Measurements from ENCODE around the gene FBXO41.
"Not testable (repeated sequence)": the region's sequence is repeated elsewhere in the genome, so short reads cannot be mapped to it uniquely, and the experiment has no call there.

FBXO41 gene

GRCh38 chr2:73286134-73286655 is 1.9 kb upstream of the FBXO41 start:
- DNase-seq (ENCODE audit: low read depth): no peak

DNA sequence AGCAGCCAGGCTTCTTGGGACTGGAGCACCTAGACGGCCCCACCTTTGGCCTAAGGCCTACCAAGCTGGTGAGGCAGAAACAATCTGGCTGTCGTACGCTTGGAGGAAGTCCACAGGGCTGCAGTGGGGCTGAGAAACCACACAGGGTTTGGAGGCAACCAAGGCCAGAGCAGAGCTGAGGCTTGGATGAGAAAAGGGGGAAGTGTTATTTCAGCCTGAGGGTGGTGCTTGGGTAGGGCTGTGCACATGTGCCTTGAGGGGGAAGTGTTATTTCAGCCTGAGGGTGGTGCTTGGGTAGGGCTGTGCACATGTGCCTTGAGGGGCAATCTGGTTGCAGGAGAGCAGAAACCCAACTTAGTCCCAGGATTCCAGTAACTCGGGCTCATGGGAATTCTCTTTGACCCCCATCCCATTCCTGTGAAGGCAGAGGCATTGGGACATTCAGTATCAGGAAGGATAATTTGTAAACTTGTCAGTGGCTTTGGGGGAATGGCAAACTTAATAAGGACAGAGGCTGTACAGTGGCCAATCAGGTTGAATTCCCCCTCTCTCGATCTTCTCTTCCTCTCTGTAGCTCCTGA is 971 bp upstream of the FBXO41 start:
- DNase-seq (ENCODE audit: low read depth): no peak

- DNase-seq (ENCODE audit: low read depth): no peak
Observed at GRCh38 chr2:73283545-73284295, 558 bp downstream of the FBXO41 start.

GRCh38 chr2:73282924-73283544 is 1.2 kb downstream of the FBXO41 start:
- DNase-seq (ENCODE audit: low read depth): no peak

DNA sequence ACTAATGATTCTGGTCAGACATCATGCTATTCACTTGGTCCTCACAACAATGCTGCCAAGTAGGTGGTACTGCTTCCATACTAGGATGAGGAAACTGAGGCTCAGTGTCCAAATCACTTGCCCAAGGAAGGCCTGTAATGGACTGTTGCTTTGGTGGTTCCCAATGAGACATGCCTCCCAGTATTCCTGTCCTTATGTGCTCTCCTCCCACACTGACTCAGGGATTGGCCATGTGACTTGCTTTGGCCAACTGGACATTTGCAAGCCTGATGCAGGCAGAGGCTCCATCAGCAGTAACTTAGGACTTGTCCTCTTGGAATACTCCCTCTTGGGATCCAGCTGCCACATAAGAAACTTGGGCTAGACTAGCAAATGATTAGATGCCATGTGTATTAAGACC is 3.0 kb downstream of the FBXO41 start:
- DNase-seq (ENCODE audit: low read depth): no peak

- DNase-seq (ENCODE audit: low read depth): no peak
Observed at GRCh38 chr2:73279852-73280251, 4.4 kb downstream of the FBXO41 start.

DNA sequence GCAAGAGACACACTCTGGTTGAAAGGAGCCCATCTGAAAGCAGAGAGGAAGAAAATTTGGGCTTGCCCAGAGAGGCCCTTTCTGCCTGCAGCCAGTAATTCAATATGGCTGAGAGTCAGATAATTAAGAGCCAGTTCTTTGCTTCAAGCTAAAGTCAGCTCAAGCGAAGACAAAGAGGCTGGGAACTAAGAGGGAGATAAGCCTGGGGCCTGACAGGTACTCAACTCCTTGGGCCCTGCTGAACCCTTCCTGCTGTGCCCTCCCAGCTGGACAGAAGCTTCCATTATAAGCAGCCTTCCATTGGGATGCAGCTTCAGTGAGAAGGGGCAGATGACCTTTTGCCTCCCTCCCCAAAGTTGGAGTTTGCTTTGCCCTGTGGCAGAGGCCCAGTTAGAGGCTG is 12.0 kb downstream of the FBXO41 start:
- no peak for DNase-seq (ENCODE audit: low read depth)

GRCh38 chr2:73269686-73270465 is 14.4 kb downstream of the FBXO41 start:
- DNase-seq (ENCODE audit: low read depth): no peak

GRCh38 chr2:73268830-73269685 is 15.2 kb downstream of the FBXO41 start:
- DNase-seq (ENCODE audit: low read depth): no peak

GRCh38 chr2:73268366-73268829 is 15.9 kb downstream of the FBXO41 start:
- no peak for DNase-seq (ENCODE audit: low read depth)

- no peak for DNase-seq (ENCODE audit: low read depth)
Observed at GRCh38 chr2:73267008-73267407, 17.3 kb downstream of the FBXO41 start.

- DNase-seq (ENCODE audit: low read depth): no peak
Observed at GRCh38 chr2:73266061-73266901, 18.0 kb downstream of the FBXO41 start.

- DNase-seq (ENCODE audit: low read depth): no peak
Observed at GRCh38 chr2:73265298-73266060, 18.8 kb downstream of the FBXO41 start.

DNA sequence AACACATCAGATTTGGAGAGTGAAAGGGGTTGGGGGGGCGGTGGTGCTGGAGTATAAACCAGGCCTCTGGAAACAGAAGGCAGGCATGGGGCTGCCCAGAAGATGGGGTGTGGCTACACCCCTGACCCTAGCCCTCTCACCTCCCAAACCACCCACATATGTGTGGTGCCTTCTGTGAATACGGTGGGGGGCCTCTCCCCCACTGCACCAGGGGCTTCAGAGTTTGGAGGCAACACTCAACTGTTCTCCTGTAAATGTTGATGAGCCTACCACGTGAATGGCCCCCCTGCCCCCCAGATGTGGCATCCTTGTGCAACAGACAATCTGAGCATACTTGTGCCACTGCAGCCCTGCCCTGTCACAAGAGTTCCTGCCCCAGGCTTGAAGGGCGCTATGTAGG is 19.5 kb downstream of the FBXO41 start:
- no peak for DNase-seq (ENCODE audit: low read depth)

GRCh38 chr2:73264332-73264606 is 20.0 kb downstream of the FBXO41 start:
- no peak for DNase-seq (ENCODE audit: low read depth)

- no peak for DNase-seq (ENCODE audit: low read depth)
Observed at GRCh38 chr2:73263540-73264331, 20.5 kb downstream of the FBXO41 start.

DNA sequence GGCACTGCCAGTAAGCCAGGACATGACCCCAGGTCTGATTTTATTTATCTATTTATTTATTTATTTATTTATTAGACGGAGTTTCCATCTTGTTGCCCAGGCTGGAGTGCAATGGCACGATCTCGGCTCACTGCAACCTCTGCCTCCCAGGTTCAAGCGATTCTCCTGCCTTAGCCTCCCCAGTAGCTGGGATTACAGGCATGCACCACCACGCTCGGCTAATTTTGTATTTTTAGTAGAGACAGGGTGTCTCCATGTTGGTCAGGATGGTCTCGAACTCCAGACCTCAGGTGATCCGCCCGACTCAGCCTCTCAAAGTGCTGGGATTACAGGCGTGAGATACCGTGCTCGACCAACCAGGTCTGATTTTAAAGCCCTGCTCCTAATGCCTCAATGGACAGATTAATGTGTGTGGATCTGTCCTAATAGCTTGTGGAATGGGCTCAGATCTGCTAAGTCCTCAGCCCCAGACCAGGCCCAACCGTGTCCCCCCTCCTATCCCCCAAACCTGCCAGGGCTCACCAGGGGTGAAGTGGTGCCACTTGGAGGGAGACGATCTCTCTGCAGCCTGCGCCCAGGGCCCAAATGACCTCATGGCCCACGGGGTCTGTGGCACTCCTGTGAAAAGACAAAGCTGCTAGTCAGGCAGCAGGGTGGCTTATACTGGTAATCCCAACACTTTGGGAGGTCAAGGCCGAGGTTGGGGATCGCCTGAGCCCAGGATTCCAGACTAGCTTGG is 21.4 kb downstream of the FBXO41 start:
- not testable (repeated sequence) for DNase-seq (ENCODE audit: low read depth)

DNA sequence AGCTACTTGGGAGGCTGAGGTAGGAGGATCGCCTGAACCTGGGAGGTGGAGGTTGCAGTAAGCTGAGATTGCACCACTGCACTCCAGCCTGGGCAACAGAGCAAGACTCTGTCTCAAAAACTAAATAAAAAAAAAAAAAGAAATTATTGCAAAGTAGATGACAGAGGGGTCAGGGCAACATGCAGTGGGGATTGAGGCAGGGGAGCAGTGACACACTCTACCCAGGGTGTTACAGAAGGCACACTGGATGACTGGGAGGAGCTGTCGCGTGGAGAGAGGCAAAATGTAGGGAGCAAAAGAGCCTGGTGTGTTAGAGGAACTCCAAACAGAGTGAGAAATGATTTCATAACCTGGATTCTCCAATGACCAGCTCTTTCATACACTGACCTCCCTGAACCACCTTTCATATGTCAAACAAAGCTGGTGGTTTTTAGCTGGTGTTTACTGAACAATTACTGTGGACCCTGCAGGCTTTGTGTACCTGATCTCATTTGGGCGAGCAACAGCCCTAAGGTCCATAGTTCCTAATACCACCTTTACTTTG is 22.1 kb downstream of the FBXO41 start:
- no peak for DNase-seq (ENCODE audit: low read depth)
